ENCODE measurements around the gene PRR22. TPM values are rescaled to one million over a fixed set of nuclear protein-coding genes. Genes with fewer than 3 reads are reported as not detected.
"Not testable (repeated sequence)": the region's sequence is repeated elsewhere in the genome, so short reads cannot be mapped to it uniquely, and the experiment has no call there.

Gene PRR22
- total RNA-seq, 2 donors from 2014 or later, result 2.3 TPM

GRCh38 chr19:5743630-5744029 is 40.9 kb downstream of the PRR22 start:
- H3K4me3 ChIP-seq, result no peak overlapping the region
- DNase-seq (no peak), ATAC-seq (no peak)
- H3K4me1 ChIP-seq, result no peaks in the 10 kb centered on the region
- H3K36me3 ChIP-seq (replicated peaks in 1 of 2; ENCODE audit: insufficient read depth in 1 of 2, low read depth in 2 of 2), result no peaks in the 10 kb centered on the region
- intact Hi-C loops (cut with DNase I), result no loop called here
- no peaks in the 10 kb centered on the region for H3K9me3 ChIP-seq
- no peak overlapping the region for H3K27ac ChIP-seq
- H3K27me3 ChIP-seq, result no peaks in the 10 kb centered on the region
- TF ChIP-seq, protein P1, sequence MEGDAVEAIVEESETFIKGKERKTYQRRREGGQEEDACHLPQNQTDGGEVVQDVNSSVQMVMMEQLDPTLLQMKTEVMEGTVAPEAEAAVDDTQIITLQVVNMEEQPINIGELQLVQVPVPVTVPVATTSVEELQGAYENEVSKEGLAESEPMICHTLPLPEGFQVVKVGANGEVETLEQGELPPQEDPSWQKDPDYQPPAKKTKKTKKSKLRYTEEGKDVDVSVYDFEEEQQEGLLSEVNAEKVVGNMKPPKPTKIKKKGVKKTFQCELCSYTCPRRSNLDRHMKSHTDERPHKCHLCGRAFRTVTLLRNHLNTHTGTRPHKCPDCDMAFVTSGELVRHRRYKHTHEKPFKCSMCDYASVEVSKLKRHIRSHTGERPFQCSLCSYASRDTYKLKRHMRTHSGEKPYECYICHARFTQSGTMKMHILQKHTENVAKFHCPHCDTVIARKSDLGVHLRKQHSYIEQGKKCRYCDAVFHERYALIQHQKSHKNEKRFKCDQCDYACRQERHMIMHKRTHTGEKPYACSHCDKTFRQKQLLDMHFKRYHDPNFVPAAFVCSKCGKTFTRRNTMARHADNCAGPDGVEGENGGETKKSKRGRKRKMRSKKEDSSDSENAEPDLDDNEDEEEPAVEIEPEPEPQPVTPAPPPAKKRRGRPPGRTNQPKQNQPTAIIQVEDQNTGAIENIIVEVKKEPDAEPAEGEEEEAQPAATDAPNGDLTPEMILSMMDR (IDR thresholded peaks at IDR 0.05), result no peak
- TF ChIP-seq POLR2A (IDR thresholded peaks at IDR 0.05), result no peak

GRCh38 chr19:5742051-5742450 is 42.5 kb downstream of the PRR22 start:
- Histone ChIP-seq H3K36me3 (replicated peaks in 1 of 2; ENCODE audit: insufficient read depth in 1 of 2, low read depth in 2 of 2) (no peaks in the 10 kb centered on the region), H3K4me1 (no peaks in the 10 kb centered on the region), H3K9me3 (no peaks in the 10 kb centered on the region), H3K27ac (no peak overlapping the region), H3K4me3 (no peak overlapping the region), H3K27me3 (no peaks in the 10 kb centered on the region)
- no peak for ATAC-seq
- 76 to 78% methylated on average over 19 of the region's 19 CpGs for WGBS, 2 donors
- intact Hi-C loops (cut with DNase I), result no loop called here
- TF ChIP-seq, protein P1 (IDR thresholded peaks at IDR 0.05), result no peak
- TF ChIP-seq POLR2A (IDR thresholded peaks at IDR 0.05), result no peak
- no peak for DNase-seq

DNA sequence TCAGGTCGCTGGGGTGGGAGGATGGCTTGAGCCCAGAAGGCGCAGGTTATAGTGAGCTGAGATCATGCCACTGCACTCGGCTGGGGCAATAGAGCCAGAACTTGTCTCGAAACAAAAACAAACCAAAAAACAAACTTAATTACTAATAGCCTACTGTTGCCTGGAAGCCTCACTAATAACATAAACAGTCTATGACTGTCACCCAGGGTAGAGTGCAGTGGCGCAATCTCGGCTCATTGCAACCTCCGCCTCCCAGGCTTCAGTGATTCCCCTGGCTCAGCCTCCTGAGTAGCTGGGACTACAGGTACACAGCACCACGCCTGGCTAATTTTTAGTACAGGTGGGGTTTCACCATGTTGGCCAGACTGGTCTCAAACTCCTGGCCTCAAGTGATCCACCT is 46.1 kb downstream of the PRR22 start:
- intact Hi-C loops (cut with DNase I), result no loop called here

DNA sequence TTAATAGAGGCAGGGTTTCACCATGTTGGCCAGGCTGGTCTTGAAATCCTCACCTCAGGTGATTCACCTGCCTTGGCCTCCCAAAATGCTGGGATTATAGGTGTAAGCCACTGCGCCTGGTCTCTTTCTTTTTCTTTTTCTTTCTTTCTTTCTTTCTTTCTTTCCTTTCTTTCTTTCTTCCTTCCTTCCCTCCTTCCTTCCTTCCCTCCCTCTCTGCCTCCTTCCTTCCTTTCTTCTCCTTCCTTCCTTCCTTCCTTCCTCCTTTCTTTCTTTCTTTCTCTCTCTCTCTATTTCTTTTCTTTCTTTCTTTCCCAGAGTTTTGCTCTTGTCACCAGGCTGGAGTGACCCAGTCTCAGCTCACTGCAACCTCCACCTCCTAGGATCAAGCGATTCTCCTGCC is 51.4 kb downstream of the PRR22 start:
- 81 to 84% methylated on average over 2 of the region's 2 CpGs for WGBS, 2 donors
- H3K4me3 ChIP-seq; H3K4me1 ChIP-seq; intact Hi-C loops (cut with DNase I); ATAC-seq; H3K27me3 ChIP-seq; H3K36me3 ChIP-seq (replicated peaks in 1 of 2; ENCODE audit: insufficient read depth in 1 of 2, low read depth in 2 of 2); H3K27ac ChIP-seq; H3K9me3 ChIP-seq; DNase-seq: not testable (repeated sequence)

More for the DNA sequence above, 46.1 kb downstream of the PRR22 start:
- H3K36me3 ChIP-seq (replicated peaks in 1 of 2; ENCODE audit: insufficient read depth in 1 of 2, low read depth in 2 of 2), result no peaks in the 10 kb centered on the region
- no peaks in the 10 kb centered on the region for H3K9me3 ChIP-seq
- no peaks in the 10 kb centered on the region for H3K4me1 ChIP-seq
- TF ChIP-seq POLR2A (IDR thresholded peaks at IDR 0.05), result no peak
- TF ChIP-seq, protein P1 (IDR thresholded peaks at IDR 0.05), result no peak
- no peaks in the 10 kb centered on the region for H3K27me3 ChIP-seq
- no peak overlapping the region for H3K4me3 ChIP-seq
- WGBS, 2 donors, result 74 to 79% methylated on average over 7 to 8 of the region's 8 CpGs
- no peak for ATAC-seq
- no peak for DNase-seq
- no peak overlapping the region for H3K27ac ChIP-seq

Other genes starting within 250 kb of the PRR22 start
- gene TINCR, start 216.8 kb downstream of the PRR22 start, total RNA-seq, result under 1 TPM in 1 of 2 donors, not detected in 1; 0.52 TPM
- gene SAFB2, start 162.0 kb downstream of the PRR22 start, total RNA-seq, result 100 to 1,000 TPM in 1 of 2 donors, 10 to 100 TPM in 1; 38.7 to 104 TPM
- gene SAFB, start 161.7 kb downstream of the PRR22 start, total RNA-seq, result 100 to 1,000 TPM in 1 of 2 donors, 10 to 100 TPM in 1; 49.8 to 244 TPM
- 10 to 100 TPM; 14.5 to 14.8 TPM for gene MICOS13, start 104.2 kb downstream of the PRR22 start, total RNA-seq
- 10 to 100 TPM; 11.9 to 21.8 TPM for gene HSD11B1L, start 103.7 kb downstream of the PRR22 start, total RNA-seq
- gene RPL36, start 94.5 kb downstream of the PRR22 start, total RNA-seq, result 100 to 1,000 TPM; 280 to 342 TPM
- 10 to 100 TPM; 31.9 to 95.6 TPM for gene LONP1, start 64.6 kb downstream of the PRR22 start, total RNA-seq
- gene CATSPERD, start 64.1 kb downstream of the PRR22 start, total RNA-seq, result not detected
- gene DUS3L, start 6.4 kb upstream of the PRR22 start, total RNA-seq, result 10 to 100 TPM; 28.0 to 39.6 TPM
- gene NRTN, start 20.3 kb upstream of the PRR22 start, total RNA-seq, result 10 to 100 TPM; 24.1 to 70.9 TPM
- gene FUT6, start 55.0 kb upstream of the PRR22 start, total RNA-seq, result 10 to 100 TPM in 1 of 2 donors, 1 to 10 TPM in 1; 3.6 to 12.2 TPM
- 1 to 10 TPM; 5.7 to 9.2 TPM for gene FUT3, start 66.7 kb upstream of the PRR22 start, total RNA-seq
- not detected for gene FUT5, start 85.8 kb upstream of the PRR22 start, total RNA-seq
- 10 to 100 TPM; 31.6 to 79.1 TPM for gene NDUFA11, start 119.0 kb upstream of the PRR22 start, total RNA-seq
- gene VMAC, start 120.1 kb upstream of the PRR22 start, total RNA-seq, result 10 to 100 TPM; 12.5 to 15.3 TPM
- gene CAPS, start 129.5 kb upstream of the PRR22 start, total RNA-seq, result 10 to 100 TPM; 18.7 to 38.6 TPM
- gene RANBP3, start 193.4 kb upstream of the PRR22 start, total RNA-seq, result 10 to 100 TPM; 62.0 to 90.0 TPM